ENCODE results near the gene NINJ2.

- no peak for TF ChIP-seq CTCF (IDR thresholded peaks at IDR 0.05)
- TF ChIP-seq POLR2AphosphoS5 (IDR thresholded peaks at IDR 0.05): no peak
- no peak for TF ChIP-seq EP300 (IDR thresholded peaks at IDR 0.05; ENCODE audit: low read depth)
These were observed 116.9 kb downstream of the NINJ2 start for GRCh38 chr12:546265-546919.
